NB4 (cell line): ENCODE data around the gene HERC3.

ENCODE experiments used
- DNase-seq: peaks from one replicate; pipeline ENCODE4 v3.0.0; 2010; ENCODE audit warnings: low read depth
- H3K4me3 ChIP-seq: one replicate; pipeline ENCODE4 v1.5.1; 2011; ENCODE audit warnings: mild to moderate bottlenecking, low read depth, low read length, moderate library complexity
- MAX ChIP-seq: IDR thresholded peaks from 2 replicates; pipeline ENCODE4 v1.6.1; 2011; ENCODE audit warnings: low read depth, low read length
- MYC ChIP-seq: IDR thresholded peaks from 2 replicates; pipeline ENCODE4 v1.6.1; 2011; ENCODE audit warnings: low read depth, low read length
- POLR2A ChIP-seq: IDR thresholded peaks from 2 replicates; pipeline ENCODE4 v1.6.1; 2011; ENCODE audit warnings: mild to moderate bottlenecking; ENCODE audit not compliant: insufficient read length; ENCODE audit errors: extremely low read depth
- TF ChIP-seq, protein P1 (sequence below): IDR thresholded peaks from one replicate; pipeline ENCODE4 v1.5.1; 2012; ENCODE audit warnings: low read depth, low read length

Gene HERC3

GRCh38 chr4:88645994-88646393 lies 53.7 kb downstream of the HERC3 start:
- no peak for DNase-seq
- H3K4me3 ChIP-seq: no peak overlapping the region
- TF ChIP-seq, protein P1, sequence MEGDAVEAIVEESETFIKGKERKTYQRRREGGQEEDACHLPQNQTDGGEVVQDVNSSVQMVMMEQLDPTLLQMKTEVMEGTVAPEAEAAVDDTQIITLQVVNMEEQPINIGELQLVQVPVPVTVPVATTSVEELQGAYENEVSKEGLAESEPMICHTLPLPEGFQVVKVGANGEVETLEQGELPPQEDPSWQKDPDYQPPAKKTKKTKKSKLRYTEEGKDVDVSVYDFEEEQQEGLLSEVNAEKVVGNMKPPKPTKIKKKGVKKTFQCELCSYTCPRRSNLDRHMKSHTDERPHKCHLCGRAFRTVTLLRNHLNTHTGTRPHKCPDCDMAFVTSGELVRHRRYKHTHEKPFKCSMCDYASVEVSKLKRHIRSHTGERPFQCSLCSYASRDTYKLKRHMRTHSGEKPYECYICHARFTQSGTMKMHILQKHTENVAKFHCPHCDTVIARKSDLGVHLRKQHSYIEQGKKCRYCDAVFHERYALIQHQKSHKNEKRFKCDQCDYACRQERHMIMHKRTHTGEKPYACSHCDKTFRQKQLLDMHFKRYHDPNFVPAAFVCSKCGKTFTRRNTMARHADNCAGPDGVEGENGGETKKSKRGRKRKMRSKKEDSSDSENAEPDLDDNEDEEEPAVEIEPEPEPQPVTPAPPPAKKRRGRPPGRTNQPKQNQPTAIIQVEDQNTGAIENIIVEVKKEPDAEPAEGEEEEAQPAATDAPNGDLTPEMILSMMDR: no peak
- TF ChIP-seq MAX (no peak), MYC (no peak), POLR2A (no peak)

DNA sequence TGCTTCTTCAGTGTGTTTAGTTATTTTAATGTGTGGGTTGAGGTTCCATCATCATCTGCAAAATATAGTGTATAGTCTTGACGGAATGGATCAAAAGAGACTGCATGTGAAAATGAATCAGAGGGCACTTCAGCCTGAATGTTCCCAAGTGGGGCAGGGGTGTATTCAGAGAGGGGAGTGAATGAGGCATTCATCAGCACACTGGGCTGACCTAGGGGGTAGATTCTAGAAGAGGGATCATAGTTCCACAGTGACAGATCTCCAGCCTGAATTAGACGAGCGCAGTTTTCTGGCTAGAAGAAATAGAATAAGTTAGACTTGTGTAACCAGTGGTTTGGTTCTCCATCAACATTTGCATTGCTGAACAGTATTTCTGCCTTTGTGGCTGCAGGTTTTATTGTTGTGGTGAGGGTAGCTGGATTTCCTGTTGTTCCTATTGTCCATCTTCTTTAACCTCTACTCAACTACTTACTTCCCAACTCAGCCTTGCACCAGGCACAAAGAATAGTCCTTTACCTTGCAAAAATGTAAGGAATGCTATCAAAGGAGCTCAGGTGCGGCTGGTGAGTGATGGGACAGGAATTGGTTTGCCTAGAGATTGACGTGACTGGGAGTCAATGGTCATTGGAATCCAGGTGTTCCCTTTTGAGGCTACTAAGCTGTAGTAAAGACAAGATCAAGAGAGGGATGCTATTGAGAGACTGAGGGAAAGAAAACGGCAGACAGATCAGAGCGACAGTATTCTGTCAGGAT lies 54.4 kb downstream of the HERC3 start:
- DNase-seq: peak; percentile 1
- TF ChIP-seq MYC (no peak), POLR2A (no peak), MAX (no peak)
- TF ChIP-seq, protein P1: no peak
- H3K4me3 ChIP-seq: no peak overlapping the region

DNA sequence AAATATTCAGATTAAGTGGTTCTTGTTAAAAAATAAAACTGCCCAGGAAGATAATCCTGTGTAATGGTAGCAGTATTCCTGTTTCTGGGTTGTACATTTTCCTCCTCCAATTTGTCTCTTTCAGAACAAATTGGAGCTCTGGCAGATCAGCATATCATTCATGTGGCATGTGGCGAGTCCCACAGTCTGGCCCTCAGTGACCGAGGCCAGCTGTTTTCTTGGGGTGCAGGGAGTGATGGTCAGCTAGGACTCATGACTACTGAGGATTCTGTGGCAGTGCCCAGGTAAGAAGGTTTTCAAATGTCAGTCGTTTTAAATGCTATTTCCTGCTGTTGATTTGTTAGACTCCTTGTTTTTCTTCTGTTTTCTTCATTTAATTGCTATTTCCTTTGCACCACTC lies 57.4 kb downstream of the HERC3 start:
- TF ChIP-seq, protein P1: no peak
- TF ChIP-seq POLR2A (no peak), MAX (no peak), MYC (no peak)
- no peak for DNase-seq
- H3K4me3 ChIP-seq: no peak overlapping the region

DNA sequence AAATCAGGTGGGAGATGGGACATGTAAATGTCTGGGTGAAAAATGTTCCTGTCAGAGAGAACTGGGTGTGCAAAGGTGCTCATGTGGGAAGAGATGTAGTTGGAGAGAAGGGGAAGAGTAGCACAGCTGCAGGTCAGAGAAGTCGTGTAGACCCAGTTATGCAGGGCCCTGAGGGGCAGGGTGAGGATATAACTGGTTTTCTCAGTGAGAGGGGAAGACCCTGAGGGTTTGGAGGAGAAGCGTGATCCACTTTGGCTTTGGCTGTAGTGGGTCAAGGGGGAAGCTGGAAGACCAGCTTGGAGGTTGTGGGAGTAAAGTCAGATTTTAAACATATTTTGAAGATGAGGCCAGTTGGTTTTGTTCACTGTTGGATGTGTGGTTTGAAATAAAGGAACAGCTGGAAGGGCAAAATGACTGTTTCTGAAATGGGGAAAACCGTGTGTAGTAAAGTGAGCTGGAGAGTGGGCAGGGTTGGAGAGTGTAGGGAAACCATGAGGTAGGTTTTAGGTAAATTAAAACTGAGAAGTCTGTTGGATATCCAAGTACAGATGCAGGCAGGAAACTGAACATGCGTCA lies 61.2 kb downstream of the HERC3 start:
- TF ChIP-seq MAX: no peak
- no peak for TF ChIP-seq MYC
- TF ChIP-seq, protein P1: no peak
- no peak for TF ChIP-seq POLR2A
- H3K4me3 ChIP-seq: no peak overlapping the region
- no peak for DNase-seq

DNA sequence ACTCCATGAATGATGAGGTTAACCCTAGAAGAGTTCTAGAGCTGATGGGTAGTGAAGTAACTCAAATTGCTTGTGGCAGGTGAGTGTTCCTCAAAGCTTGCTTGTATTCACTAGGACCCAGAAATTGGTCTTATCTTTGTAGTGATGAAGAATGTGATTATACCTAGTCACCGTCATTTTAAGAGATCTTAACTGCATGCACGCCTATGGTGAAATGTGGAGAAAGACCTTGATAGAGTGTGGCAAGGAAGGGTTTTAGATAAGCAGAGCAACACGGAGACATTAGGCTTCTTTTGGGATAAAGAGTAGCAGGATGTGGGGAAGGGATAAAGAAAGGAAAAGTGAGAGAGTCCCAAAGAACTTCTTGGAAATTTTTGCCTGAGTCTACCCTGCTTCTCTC lies 62.9 kb downstream of the HERC3 start:
- TF ChIP-seq POLR2A (no peak), MAX (no peak), MYC (no peak)
- TF ChIP-seq, protein P1: no peak
- H3K4me3 ChIP-seq: no peak overlapping the region

More for the DNA sequence above, 62.9 kb downstream of the HERC3 start:
- DNase-seq: no peak
